ENCODE data around the gene DENND4A.

DENND4A gene

GRCh38 chr15:65610871-65611718, 181.0 kb downstream of the DENND4A start, which contains the start of gene INTS14:
Gene INTS14, minus strand, starts transcription at chr15:65611131. Its CDS starts 3,751 bp downstream, at chr15:65607380.
- peaks cover 7% of the 10 kb centered on the region; the same call in 1 of the 2 replicates for H3K4me1 ChIP-seq (ENCODE audit: control insufficient read depth, insufficient read depth, low read length)
- peaks cover 4 to 14% of the 10 kb centered on the region in 2 experiments for H3K36me3 ChIP-seq (ENCODE audit: control insufficient read depth in 2 of 2, insufficient read depth in 1 of 2, low read length in 2 of 2)
- peak within 1 kb of the TSS; percentile 80 for H3K27ac ChIP-seq (ENCODE audit: extremely low read depth, low read depth, low read length)
- peak within 1 kb of the TSS; percentile 91 for H3K4me3 ChIP-seq (ENCODE audit: low read depth, low read length)
- H3K9me3 ChIP-seq (ENCODE audit: control insufficient read depth, insufficient read depth, low read depth, low read length): no peaks in the 10 kb centered on the region
- ChIA-PET POLR2A (interaction anchor here (0.6 to 2.2 kb wide), 23 partner anchors 8 to 645 kb away, joined by 3 to 14 read pairs (median 5); partner anchors contain the start of genes CLPX, DPP8, HACD3 and RAB11A), CTCF (interaction anchor here (0.6 to 2.9 kb wide), 24 partner anchors 8 to 1625 kb away, joined by 3 to 13 read pairs (median 4); partner anchors contain the start of genes RAB11A and SLC24A1)
- TF ChIP-seq ZNF510 (tag by site-specific recombination; IDR thresholded peaks at IDR 0.05; ENCODE audit: insufficient replicate concordance) (no peak), ZNF133 (tag by site-specific recombination; IDR thresholded peaks at IDR 0.05) (peak; percentile 52; the same call in 1 of the 2 replicates), MEIS1 (CRISPR knock-in tag; IDR thresholded peaks at IDR 0.05; ENCODE audit: borderline replicate concordance) (no peak), ZNF660 (tag by site-specific recombination; IDR thresholded peaks at IDR 0.05) (peak; percentile 100), ZNF416 (tag by site-specific recombination; IDR thresholded peaks at IDR 0.05) (0 out of 2 replicates have a peak, but pooled peaks have one; percentile 34), TCF7L2 (IDR thresholded peaks at IDR 0.05; ENCODE audit: borderline replicate concordance, low read depth, low read length) (no peak), ZNF184 (tag by site-specific recombination; IDR thresholded peaks at IDR 0.05) (peak; percentile 90), ZFP37 (tag by site-specific recombination; IDR thresholded peaks at IDR 0.05) (peak; percentile 100), MYNN (tag by site-specific recombination; IDR thresholded peaks at IDR 0.05; ENCODE audit: borderline replicate concordance) (peak; percentile 84), IKZF3 (tag by site-specific recombination; IDR thresholded peaks at IDR 0.05) (peak; percentile 99), ZNF155 (tag by site-specific recombination; IDR thresholded peaks at IDR 0.05) (no peak), EGR2 (tag by site-specific recombination; IDR thresholded peaks at IDR 0.05; ENCODE audit: low read depth) (peak; percentile 43), ZSCAN23 (tag by site-specific recombination; IDR thresholded peaks at IDR 0.05) (peak; percentile 99), ZNF624 (tag by site-specific recombination; IDR thresholded peaks at IDR 0.05) (0 out of 2 replicates have a peak, but pooled peaks have one; percentile 72), ZNF791 (tag by site-specific recombination; IDR thresholded peaks at IDR 0.05) (no peak), ZNF654 (tag by site-specific recombination; IDR thresholded peaks at IDR 0.05; ENCODE audit: low read depth) (peak; percentile 77), ZNF391 (tag by site-specific recombination; IDR thresholded peaks at IDR 0.05; ENCODE audit: borderline replicate concordance, low read depth) (peak; percentile 99), ZNF23 (tag by site-specific recombination; IDR thresholded peaks at IDR 0.05; ENCODE audit: borderline replicate concordance) (0 out of 2 replicates have a peak, but pooled peaks have one; percentile 48), ZNF449 (tag by site-specific recombination; IDR thresholded peaks at IDR 0.05) (peak; percentile 85), ZNF560 (tag by site-specific recombination; IDR thresholded peaks at IDR 0.05; ENCODE audit: borderline replicate concordance) (no peak), ZNF157 (tag by site-specific recombination; IDR thresholded peaks at IDR 0.05) (0 out of 2 replicates have a peak, but pooled peaks have one; percentile 21), ZNF561 (tag by site-specific recombination; IDR thresholded peaks at IDR 0.05; ENCODE audit: borderline replicate concordance) (peak; percentile 99), ZBTB21 (tag by site-specific recombination; IDR thresholded peaks at IDR 0.05) (peak; percentile 75; the same call in 1 of the 2 replicates), ZNF596 (tag by site-specific recombination; IDR thresholded peaks at IDR 0.05) (peak; percentile 14; the same call in 1 of the 2 replicates), ZNF292 (tag by site-specific recombination; IDR thresholded peaks at IDR 0.05; ENCODE audit: borderline replicate concordance, low read depth) (0 out of 2 replicates have a peak, but pooled peaks have one; percentile 10), PATZ1 (tag by site-specific recombination; IDR thresholded peaks at IDR 0.05) (peak; percentile 96), ZNF558 (tag by site-specific recombination; IDR thresholded peaks at IDR 0.05) (peak; percentile 89), ZBTB7A (tag by site-specific recombination; IDR thresholded peaks at IDR 0.05; ENCODE audit: low read depth) (peak; percentile 97), GLIS2 (tag by site-specific recombination; IDR thresholded peaks at IDR 0.05) (peak; percentile 72), ZFP69B (tag by site-specific recombination; IDR thresholded peaks at IDR 0.05) (peak; percentile 95), MZF1 (tag by site-specific recombination; IDR thresholded peaks at IDR 0.05; ENCODE audit: borderline replicate concordance) (peak; percentile 97), ZNF621 (tag by site-specific recombination; IDR thresholded peaks at IDR 0.05) (no peak), HOXA7 (CRISPR knock-in tag; IDR thresholded peaks at IDR 0.05; ENCODE audit: borderline replicate concordance) (no peak), WT1 (tag by site-specific recombination; IDR thresholded peaks at IDR 0.05) (peak; percentile 85), ZFHX2 (tag by site-specific recombination; conservative IDR thresholded peaks at IDR 0.05) (peak; percentile 51), ZNF768 (tag by site-specific recombination; IDR thresholded peaks at IDR 0.05) (peak; percentile 57; the same call in 1 of the 2 replicates)

Measured in HEK293 (cell line).